ENCODE data around the gene SLC1A1.

Gene SLC1A1

DNA sequence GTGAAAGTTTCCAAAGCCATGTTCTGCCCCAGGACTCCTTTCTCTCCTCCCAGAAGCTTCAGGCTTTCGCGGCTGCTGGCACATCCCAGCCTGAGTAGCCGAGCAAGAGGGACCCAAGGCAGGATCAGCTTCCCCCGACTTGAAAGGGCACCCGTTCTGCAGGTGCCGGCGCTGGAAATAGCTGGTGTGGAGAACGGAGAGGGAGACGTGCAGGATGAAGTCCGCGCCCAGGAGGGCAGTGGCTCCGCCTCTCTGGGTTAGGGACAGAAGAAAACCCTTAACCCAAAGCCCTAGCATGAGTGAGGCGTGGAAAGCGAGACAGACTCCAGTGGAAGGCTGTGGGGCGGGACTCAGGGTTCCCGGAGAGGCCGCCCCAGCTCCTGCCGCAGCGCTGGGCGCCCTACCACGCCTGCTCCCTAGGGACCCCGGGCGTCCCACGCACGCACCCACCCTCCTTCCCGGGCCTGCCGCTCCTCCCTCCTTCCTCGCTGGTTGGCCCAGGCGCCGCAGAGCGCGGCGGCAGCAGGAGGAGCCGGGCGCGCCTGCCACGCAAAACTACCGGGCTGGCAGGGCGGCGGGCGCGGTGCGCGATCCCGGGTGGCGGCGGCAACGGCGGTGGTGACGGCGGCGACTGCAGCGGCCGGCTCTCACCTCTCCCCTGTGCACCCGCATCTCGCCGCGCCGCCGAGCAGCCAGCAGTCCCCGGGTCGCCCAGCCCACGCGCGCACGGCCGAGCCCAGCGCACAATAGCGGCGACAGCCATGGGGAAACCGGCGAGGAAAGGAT lies at the start of gene SLC1A1:
TSS of gene SLC1A1 (plus strand) at position 550 of the 786 bp plus-strand sequence. CDS start at position 762, 212 bp downstream.
- DNase-seq, result peak; percentile 72

DNA sequence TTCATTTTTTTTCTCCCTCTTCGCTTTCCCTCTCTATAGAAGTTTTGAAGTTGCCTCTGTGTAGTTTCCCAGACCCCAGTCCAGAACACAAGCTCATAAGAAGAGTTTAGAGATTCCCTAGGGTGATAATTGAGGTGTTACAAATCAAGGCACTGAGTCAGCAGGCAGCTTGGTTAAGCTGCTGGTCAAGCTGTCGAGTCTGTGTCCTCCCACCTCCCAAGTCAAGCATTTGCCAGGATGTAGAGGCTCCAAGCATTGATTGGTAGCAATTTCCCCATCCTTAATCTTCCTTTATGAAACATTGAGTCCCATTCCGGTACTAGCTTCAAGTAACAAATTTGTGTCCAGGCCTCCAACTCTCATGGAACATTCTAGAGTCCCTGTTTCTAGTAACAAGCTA lies 47.5 kb upstream of the SLC1A1 start:
- no peak for DNase-seq

DNA sequence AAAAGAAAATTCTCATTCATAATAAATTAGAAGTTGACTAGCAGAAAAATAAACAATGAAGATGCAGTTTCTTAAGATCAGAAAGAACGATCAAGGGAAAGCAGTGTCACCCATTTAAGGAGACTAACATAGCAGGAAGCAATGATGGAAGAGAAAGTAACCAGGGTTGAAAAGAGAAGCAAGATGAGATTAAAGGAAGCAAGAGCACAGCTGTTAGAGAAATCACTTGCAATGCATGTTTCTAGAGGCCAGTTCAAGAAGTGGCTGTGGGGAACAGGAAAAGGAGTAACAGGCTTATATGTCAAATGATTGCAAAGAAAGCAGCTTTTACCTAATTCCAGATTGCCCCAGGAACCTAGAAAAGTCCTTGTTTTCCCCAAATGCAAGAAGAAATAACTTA lies 46.8 kb upstream of the SLC1A1 start:
- no peak for DNase-seq

DNA sequence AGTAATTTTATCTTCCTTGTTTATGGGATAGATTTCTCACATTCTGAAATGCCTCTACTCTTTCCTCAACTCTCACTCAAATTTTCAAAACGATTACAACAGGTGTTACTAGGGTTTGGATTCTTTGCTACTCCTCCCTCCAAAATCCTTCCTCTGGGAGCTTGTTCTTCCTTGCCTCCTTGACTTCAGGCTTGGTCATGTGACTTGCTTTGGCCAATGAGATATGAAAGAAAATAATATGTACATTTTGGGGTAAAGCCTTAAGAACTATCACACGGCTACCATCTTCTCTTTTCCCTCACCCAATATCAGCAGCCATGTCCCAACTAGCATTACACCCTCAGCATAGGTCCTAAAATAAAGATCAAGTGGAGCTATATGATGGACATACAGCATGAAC lies 28.8 kb upstream of the SLC1A1 start:
- DNase-seq, result no peak

DNA sequence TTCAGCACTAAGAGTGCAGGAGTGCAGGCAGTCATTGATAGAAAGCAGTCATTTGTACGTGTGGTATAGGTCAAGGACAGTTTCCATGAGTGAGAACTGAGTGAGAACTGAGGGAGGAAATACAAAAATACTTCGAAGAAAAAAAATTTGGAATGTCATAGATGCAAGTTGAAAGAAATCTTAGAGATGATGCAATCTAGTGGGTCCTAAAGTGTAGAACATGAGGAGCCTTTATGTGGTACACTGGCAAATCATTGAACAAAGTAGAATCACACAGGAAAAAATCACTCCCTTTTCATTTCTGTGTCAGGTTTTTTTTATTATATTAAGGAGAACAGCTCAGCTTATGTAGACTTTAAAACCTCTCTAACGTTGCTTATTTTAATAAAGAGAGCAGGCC lies 26.4 kb upstream of the SLC1A1 start:
- DNase-seq, result no peak

DNA sequence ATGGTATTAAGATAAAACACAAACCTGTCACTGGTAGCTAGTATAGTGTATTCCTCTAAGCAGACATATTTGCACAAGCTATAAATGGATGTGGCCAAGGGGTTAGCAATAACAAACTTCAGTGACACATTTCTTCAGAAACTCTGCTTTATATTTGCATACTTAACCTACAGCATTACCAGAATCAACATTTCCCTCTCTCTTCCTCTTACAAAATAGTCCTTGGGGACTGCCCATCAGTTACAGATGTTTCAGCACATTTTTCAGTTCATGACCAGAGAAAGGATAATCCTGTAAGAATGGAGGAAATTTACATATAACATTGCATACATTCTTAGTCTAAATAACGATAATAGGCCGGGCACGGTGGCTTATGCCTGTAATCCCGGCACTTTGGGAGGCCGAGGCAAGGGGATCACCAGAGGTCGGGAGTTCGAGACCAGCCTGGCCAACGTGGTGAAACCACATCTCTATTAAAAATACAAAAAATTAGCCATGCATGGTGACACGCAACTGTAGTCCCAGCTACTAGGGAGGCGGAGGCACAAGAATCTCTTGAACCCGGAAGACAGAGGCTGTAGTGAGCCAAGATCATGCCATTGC lies 25.3 kb upstream of the SLC1A1 start:
- no peak for DNase-seq

DNA sequence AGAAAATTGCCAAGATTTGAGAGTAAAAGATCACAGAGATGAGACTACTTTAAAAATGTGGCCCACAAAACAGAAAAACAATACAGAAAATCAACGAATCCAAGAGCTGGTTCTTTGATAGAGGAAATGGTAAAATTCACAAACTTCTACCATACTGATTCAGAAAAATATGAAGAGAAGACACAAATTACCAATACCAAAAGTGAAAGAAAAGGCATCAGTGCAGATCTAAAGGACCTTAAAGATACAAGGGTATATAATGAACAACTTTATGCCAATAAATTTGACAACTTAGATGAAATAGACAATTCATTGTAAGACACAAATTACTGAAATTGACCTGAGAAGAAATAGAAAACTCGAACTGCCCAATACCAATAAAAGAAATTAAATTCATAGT lies 24.4 kb upstream of the SLC1A1 start:
- DNase-seq, result no peak

DNA sequence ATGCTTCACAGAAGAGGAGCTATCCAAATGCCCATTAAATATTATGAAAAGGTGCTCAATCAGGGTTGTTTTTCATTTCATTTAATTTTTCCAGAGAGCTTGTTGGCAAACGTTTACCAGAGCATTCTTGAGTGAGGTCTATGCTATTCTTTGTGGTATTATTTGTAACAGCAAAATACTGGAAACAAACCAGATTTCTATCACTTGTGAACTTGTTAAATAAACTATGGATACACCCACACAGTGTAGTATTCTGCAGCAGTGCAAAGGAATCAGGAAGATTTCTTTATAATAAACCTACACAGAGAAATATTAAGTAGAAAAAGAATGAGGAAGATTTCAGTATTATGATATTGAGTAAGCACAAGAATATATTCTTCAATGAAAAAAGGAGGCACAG lies 15.0 kb upstream of the SLC1A1 start:
- DNase-seq, result no peak

DNA sequence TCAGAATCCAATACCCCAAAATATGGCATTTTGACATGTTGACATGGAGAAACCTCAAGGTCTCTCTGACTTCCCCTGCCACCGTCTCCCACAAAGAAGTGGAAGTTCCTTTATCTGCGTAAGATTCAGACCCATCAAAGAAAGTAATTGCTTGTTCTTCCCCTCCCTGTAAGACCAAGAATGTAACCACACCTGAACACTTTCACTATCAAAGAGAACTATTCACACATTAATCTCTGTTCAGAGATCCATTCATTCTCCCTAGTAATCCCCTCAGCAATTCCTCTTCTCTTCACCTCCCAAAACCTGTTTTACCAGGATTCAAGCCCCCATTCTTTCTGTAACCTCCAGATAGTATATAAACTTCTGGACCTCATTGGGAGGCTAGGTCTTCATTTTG lies 4.1 kb upstream of the SLC1A1 start:
- no peak for DNase-seq

DNA sequence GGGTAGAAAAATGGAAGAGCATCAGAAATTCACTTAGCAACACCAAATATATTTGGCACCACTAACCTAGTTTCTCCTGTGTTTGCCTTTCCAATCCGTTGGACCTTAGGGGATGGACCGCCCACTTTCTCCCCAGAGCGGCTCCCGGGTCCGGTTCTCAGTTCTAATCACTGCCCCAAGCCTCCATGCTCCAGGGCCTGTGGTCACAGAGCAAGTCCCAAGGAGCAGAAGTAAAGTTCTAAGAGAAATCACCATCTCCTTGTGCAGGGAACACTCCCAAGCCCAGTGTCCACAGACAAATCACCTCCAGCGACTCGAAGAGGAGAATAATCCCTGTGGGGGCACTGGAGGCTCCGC lies 728 bp upstream of the SLC1A1 start:
- DNase-seq, result peak; percentile 51

DNA sequence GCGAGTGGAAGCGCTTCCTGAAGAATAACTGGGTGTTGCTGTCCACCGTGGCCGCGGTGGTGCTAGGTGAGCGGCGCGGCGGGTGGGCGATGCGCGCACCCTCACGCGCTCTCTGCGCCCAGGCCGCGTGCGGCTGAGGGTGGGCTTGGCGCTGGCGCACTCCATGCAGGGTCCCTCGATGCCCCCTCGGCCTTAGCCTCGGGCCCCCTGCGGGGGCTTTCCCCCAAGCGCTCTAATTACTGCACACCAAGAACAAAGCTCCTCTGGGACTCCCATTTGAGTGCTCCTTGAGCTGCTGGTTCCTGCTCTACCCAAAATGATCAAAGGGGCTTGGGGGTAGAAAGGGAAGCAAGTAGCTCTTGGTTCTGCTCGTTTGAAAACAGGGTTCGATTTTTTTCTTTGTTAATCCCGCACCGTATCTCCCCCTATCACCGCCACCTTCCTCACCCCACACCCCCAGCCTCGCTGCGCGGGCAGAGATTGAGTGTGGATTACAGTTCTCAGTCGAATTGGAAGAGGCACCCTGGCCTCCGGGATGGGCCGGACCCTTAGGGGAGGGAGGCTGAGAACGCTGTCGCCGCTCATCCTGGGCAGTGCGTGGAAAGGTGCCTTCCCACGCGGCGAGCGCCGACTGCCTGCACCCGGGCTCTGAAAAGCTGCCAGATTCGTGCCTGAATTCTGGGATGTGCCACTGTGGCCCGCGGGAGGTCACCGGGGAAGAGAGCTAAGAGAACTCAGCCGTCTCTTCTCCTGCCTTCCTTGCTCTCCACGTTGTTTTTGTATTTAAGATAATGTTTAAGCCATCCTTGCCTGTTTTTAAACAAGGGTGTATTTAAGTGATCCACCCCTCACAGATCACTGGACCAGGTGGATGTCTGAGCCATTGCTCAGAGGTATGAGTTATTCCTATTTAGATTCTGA lies 697 bp downstream of the SLC1A1 start:
- DNase-seq, result peak; percentile 13

DNA sequence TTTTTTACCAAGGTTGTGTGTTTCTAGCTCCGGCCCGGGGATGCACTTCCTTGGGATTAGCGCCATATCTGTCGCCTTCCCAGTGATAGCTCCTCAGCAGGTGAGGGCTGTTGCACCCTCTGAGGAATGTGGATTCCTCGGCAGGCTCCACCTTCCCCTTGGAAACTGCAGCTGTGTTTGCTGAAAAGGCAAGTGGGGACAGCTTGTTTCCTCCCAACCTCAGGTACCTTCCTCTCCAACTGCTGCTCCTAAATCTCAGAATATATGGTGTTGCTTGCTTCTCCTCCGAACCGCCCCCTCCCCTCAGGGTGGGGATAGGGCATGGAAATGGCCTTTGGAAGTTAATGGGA lies 1.3 kb downstream of the SLC1A1 start:
- DNase-seq, result no peak

DNA sequence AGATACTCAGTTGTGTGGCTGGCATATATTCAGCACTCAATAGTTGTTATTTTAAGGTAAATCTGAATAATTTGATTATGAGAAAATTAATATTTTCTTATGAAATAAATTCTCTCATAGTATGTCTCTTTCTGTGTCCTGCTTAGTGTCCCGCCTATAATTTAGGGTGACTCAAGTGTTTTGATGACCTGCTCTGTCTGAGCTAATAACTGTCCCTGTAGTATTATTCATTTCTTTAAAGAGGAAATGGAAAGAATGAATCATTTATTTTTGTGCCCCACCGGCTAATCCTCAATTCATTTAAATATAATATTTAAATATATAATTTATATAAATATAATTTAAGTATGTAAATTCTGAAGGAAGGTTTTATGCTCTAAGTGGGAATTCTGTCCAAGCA lies 4.1 kb downstream of the SLC1A1 start:
- DNase-seq, result no peak

DNA sequence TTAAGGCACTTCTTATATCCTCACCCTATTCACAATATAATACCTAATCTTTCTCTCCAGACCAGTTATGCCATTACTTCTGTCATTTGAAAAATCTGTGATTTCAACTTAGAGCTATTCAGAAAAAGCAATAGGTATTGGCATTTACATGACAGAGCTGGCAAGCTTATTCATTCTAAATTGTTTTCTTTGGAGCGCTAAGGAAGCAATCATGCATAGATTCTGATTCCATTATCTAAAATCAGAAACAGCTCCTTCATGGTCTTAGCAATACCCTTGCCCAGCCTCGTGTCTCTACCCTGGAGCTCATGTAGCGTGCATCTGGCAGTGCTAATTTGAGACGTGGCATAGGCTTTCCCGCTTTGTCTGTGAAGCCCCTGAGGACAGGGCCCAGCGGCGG lies 4.5 kb downstream of the SLC1A1 start:
- DNase-seq, result no peak

DNA sequence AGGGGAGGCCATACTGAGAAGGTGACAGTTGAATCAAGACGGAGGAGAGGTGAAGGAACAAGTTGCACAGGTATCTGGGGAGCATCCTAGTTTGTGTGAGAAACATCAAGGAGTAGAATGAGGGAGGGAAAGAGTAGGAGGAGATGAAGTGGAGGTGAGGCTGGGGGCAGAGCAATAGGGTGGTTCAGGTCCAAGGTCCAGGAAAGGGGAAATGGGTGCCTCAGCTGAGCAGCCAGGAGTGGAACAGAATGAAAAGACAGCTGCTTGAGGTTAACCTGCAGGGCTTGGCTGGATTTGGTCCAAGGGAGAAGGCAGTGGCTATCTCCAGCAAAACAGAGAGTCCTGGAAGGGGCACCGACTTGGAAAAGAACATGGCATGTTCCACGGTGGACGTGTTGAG lies 5.3 kb downstream of the SLC1A1 start:
- no peak for DNase-seq

DNA sequence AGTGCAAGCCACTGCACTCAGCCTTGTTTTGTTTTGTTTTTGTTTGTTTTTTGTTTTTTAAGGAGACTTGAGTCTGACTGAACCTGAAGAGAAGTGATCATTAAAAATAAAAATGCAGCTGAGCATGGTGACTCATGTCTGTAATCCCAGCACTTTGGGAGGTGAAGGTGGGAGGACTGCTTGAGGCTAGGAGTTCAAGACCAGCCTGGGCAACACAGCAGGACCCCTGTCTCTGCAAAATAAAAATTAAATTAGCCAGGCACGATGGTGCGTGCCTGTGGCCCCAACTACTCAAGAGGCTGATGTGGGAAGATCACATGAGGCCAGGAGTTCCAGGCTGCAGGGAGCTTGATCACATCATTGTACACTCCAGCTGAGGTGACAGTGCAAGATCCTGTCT lies 6.2 kb downstream of the SLC1A1 start:
- DNase-seq, result no peak

DNA sequence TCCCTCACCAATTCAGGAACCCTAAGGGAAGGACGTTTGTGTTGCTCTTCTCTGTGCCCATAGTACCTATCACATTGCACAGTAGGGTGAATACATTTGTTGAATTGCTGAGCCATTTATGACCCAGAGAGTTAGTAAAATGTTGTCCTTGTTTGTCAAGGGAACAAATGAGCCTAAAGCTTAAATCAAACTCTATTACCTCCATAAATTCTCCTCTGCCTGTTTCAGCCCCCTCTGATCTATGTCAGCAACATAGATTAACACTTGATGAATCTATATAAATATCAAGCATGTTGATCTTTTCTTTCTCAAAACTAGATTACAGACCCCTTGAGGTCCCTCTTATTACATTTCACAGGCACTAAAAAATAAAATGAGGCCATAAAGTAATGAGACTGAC lies 7.1 kb downstream of the SLC1A1 start:
- no peak for DNase-seq

DNA sequence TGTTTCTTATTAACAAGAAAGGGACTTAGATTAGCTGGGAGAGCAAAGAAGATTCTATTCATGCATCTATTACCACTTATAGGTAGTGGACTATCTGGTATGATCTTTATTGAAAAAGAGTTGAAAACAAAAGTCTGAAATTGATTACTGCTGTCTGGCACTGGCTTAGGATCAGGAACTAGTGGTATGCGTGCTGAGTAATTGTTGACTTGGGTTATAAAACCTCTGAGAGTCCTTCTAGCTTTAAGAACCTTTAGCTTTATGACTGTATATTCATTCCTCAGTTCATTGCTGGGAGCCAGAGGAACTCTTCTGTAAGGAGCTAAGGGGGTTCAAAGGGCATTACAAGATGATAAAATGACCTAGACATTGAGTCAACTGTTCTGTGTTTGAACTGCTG lies 7.6 kb downstream of the SLC1A1 start:
- DNase-seq, result peak; percentile 63

DNA sequence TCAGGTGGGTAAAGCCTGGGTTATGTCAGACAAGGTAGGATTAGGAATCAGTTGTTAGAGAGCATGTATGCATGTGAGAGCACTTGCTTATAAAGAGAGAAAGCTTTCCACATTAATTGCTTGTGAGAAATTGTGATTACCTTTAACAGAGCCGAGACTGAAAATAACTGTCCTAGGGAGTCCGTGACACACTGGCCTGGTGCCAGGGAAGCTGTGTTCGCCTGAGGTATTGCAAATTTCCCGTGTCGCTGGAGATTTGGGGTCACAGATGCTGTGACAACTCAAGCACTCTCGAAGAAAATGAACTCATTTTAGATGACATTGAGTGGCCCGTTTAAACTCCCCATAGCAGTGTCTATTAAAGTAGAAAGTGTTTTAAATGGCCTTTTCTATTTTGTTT lies 9.6 kb downstream of the SLC1A1 start:
- DNase-seq, result no peak

DNA sequence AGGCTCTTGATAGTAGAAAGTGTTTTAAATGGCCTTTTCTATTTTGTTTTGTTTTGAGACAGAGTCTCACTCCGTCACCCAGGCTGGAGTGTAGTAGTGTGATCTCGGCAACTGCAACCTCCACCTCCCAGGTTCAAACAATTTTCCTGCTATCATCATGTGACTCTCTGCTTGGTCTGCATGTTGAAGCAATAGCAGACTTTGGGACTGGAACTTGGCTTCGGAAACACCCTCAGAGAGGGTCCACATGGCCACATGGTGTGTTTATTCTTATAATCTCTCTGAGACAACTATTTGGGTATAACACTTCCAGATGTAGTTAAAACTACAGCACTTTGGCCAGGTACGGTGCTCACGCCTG lies 10.9 kb downstream of the SLC1A1 start:
- DNase-seq, result no peak

DNA sequence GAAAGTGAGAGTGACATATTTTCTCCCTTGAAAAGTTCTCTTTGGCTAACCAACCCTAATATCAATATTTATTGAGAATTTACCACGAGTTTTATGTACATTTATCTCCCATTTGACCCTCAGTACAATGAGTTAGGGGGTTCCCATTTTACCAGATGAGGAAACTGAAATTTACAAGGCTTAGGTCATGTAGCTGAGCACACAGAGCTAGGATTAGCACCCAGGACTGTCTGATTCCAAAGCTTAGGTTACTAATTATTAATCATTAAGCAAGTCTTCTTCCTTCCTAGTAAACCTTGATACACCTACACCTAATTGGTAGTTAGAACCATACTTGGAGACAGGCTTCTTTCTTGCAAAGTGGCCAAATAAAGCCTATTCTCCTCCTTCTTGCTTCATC lies 12.2 kb downstream of the SLC1A1 start:
- no peak for DNase-seq

DNA sequence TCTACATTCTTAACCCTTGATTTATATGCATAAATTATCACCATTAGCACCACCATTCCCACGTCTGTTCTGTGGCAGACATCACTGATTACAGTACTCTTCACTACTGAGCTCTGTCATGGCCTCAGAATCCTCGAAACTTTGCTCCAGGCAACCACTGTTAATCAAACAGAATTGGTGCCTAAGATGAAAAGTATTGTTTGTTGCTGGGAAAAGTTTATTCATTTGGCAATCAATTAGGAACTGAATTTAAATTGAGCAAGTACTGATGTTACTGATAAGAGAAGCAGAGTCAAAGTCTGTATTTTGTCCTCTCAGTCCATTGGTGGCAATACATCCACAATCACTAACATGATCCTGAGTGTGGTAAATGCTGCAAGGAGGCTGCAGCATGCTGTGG lies 12.8 kb downstream of the SLC1A1 start:
- no peak for DNase-seq

DNA sequence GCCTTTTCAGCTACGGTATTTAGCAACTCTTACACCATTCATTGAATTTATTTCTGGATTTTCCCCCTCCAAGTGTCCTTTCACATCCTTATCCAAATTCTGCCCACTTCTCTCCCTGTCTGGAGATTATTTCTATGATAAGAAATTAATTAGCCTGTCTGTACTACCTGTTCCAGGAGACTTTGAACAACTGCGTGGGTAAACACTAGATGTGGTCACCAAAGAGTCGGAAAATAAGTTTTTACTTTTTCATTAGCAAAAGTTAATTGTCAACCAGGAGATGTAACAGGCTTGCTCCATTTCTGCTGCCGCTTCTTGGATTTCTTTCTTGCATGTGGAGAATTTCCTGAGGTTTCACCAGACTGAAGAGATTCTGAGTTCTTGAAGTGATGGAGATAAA lies 14.0 kb downstream of the SLC1A1 start:
- no peak for DNase-seq

DNA sequence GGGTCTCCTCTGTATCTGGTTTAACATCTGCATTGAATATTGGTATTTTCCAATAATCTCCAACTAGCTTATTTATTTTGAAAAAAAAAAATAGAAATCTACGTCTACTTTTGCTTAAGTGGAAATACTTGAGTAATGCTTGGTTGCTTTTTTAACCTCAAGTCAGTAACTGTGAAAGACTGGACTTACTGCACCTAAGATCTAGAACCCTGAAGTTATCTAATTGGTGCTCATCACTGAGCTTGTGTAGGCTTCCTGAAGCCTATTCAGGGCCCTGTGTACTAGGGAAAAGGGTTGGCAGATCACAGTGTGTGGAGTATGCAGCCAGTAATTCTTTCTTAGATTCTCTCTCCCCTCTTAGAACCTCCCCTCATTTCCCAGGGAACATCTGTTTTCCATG lies 16.2 kb downstream of the SLC1A1 start:
- DNase-seq, result no peak

All from EL (cell line).